SK-N-MC (cell line): ENCODE measurements around the gene OXTR.

Experiments
- DNase-seq: peaks from one replicate; pipeline ENCODE4 v3.0.0-alpha.2; 2011; ENCODE audit warnings: low read depth, low spot score
- H3K27ac ChIP-seq: fragments of 200-600 bp; sonication (generic); 2 replicates; pipeline ENCODE4 v1.5.1; 2016; ENCODE audit warnings: mixed run types
- H3K36me3 ChIP-seq: fragments of 200-600 bp; sonication (generic); 2 replicates; pipeline ENCODE4 v1.6.1; 2017; ENCODE audit warnings: antibody characterized with exemption, low read length, mixed read lengths; ENCODE audit not compliant: insufficient read depth
- H3K4me3 ChIP-seq: fragments of 200-600 bp; sonication (generic); 2 replicates; pipeline ENCODE4 v1.5.1; 2016
- H3K9ac ChIP-seq: fragments of 200-600 bp; sonication (generic); 2 replicates; pipeline ENCODE4 v1.8.0; 2017; ENCODE audit warnings: mixed run types, mixed read lengths; ENCODE audit not compliant: insufficient read length
- H3K9me3 ChIP-seq: fragments of 200-600 bp; sonication (generic); 2 replicates; pipeline ENCODE4 v1.6.1; 2017; ENCODE audit warnings: low read depth, mild to moderate bottlenecking, antibody characterized with exemption, low read length, moderate library complexity, mixed read lengths
- EZH2 ChIP-seq: fragments of 200-600 bp; sonication (generic); IDR thresholded peaks from one replicate; pipeline ENCODE4 v1.6.1; 2017; ENCODE audit warnings: antibody characterized with exemption
- FOXP2 ChIP-seq: optimal IDR thresholded peaks from 2 replicates; pipeline ENCODE3; 2011; ENCODE audit warnings: mild to moderate bottlenecking, moderate library complexity; ENCODE audit not compliant: insufficient read depth; ENCODE audit errors: extremely low read length, control extremely low read depth
- POLR2AphosphoS5 ChIP-seq: IDR thresholded peaks from 2 replicates; pipeline ENCODE4 v1.6.1; 2012; ENCODE audit warnings: mild to moderate bottlenecking, low read depth, low read length, borderline replicate concordance

The OXTR gene

DNA sequence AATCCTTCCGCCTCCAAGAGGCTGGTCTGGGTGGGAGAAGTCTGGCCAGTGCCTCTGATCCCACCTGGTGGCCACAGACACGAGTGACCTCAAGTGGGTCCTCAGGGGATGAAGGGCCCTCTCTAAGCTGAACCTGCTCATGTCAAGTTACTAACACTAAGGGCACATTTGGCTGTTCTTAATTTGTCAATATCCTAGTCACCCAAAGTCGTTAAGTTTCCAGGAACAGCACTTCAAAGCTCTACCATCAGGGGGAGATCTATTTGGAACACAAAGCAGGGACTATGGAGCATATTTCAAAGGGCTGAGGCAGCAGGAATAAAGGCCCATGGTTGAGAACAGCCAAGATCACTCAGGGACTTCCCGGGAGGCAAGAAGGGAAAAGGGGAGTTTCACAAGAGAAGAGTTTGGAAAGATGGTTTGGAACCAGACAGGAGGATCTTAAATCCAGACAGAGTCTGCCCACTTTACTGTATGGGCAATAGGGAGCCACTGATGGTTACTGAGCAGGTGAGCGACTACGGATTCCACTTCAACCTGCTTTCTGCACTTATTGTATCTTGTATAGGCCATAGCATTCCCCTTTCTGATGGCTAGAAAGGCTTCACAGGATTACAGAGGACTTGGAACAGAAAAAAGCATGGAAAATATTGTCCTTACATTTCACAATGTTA lies 13.7 kb downstream of the OXTR start:
- no peak overlapping the region for H3K27ac ChIP-seq
- no peak for DNase-seq
- no peaks in the 10 kb centered on the region for H3K9me3 ChIP-seq
- no peak for TF ChIP-seq POLR2AphosphoS5
- TF ChIP-seq EZH2 = no peak
- TF ChIP-seq FOXP2 = no peak
- no peak overlapping the region for H3K9ac ChIP-seq
- no peak overlapping the region for H3K4me3 ChIP-seq
- H3K36me3 ChIP-seq = no peaks in the 10 kb centered on the region

DNA sequence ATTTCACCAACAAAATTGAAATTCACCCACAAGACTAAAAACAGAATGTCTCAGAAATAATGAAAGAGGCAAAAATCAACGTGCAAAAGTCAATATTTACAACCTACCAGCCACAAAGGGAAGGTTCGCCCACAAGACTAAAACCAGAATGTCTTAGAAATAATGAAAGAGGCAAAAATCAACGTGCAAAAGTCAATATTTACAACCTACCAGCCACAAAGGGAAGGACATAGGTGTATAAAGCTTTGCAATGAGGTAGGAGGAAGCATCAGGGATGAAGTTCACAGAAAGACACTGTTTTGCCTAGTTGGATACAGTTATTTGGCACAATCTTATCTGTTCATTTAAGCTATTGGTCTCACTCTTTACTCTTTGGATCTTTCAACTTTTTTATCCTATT lies 14.3 kb downstream of the OXTR start:
- Histone ChIP-seq H3K9ac (no peak overlapping the region), H3K9me3 (no peaks in the 10 kb centered on the region), H3K4me3 (no peak overlapping the region), H3K27ac (no peak overlapping the region), H3K36me3 (no peaks in the 10 kb centered on the region)
- TF ChIP-seq EZH2 (no peak), FOXP2 (no peak), POLR2AphosphoS5 (no peak)
- DNase-seq = no peak

DNA sequence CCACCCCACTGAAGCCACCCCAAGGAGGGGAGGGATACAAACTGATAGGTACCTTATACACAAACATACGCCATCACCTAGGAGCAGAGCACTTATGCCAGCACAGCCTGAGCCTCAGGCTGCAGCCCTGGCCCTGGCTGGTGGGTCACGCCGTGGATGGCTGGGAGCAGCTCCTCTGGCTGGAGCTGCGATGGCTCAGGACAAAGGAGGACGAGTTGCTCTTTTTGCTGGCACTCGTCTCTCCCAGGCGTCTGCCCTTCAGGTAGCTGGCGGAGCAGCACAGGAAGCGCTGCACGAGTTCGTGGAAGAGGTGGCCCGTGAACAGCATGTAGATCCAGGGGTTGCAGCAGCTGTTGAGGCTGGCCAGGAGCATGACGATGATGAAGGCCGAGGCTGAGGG lies 16.6 kb downstream of the OXTR start:
- TF ChIP-seq EZH2 = no peak
- TF ChIP-seq POLR2AphosphoS5 = no peak
- no peak for TF ChIP-seq FOXP2
- no peak overlapping the region for H3K9ac ChIP-seq

DNA sequence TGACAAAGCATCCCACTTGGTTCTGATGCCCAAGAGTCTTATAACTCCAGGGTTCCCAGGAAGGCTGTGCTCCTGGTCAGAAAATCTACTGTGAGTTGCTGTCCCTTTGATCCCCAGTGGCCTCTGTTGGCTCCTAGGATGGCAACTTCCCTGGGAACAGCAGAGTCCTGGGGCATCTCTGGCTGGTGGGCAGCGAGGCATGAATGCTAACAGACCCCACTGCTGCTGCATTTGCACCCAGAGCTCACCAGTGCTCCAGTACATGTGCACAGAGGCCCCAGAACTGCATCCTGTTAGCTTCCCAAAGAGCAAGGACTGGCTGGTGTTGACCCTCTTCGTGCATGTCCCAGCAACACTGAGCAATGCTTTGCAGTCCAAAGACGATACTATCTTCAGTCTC lies 20.1 kb downstream of the OXTR start:
- Histone ChIP-seq H3K4me3 (no peak overlapping the region), H3K9me3 (no peaks in the 10 kb centered on the region), H3K9ac (no peak overlapping the region), H3K36me3 (no peaks in the 10 kb centered on the region), H3K27ac (no peak overlapping the region)
- no peak for TF ChIP-seq FOXP2
- no peak for TF ChIP-seq POLR2AphosphoS5
- no peak for TF ChIP-seq EZH2
- no peak for DNase-seq

More for the DNA sequence above, 16.6 kb downstream of the OXTR start:
- Histone ChIP-seq H3K27ac (no peak overlapping the region), H3K4me3 (no peak overlapping the region), H3K36me3 (no peaks in the 10 kb centered on the region), H3K9me3 (no peaks in the 10 kb centered on the region)
- no peak for DNase-seq

DNA sequence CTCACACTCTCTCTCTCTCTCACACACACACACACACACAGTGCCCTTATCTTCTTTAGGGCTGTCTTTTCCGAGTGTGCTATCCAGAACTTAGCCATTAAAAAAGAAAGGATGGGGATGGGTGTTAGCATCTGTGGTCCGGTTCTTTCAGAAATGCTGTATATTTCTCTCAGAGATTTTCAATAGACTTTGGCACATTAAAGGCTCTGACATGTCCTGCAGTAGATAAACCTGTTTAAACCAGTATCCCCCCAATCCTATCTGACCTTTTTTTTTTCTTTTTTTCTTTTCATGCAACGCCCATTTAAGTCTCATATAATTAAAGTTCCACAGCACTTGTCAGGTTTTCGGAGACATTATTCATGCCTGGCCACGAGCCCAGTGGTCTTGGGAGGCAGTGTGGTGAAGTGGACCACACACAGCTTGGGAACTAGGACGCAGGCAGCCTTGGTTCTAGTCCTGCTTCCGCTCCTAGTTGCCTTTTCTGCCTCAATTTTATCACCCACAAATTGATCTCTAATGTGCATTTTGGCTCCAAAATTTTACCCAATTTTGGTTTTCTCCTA lies 22.6 kb downstream of the OXTR start:
- TF ChIP-seq POLR2AphosphoS5 = no peak
- TF ChIP-seq EZH2 = no peak
- TF ChIP-seq FOXP2 = no peak
- DNase-seq = no peak
- Histone ChIP-seq H3K9ac (no peak overlapping the region), H3K36me3 (no peaks in the 10 kb centered on the region), H3K9me3 (no peaks in the 10 kb centered on the region), H3K4me3 (no peak overlapping the region), H3K27ac (no peak overlapping the region)

DNA sequence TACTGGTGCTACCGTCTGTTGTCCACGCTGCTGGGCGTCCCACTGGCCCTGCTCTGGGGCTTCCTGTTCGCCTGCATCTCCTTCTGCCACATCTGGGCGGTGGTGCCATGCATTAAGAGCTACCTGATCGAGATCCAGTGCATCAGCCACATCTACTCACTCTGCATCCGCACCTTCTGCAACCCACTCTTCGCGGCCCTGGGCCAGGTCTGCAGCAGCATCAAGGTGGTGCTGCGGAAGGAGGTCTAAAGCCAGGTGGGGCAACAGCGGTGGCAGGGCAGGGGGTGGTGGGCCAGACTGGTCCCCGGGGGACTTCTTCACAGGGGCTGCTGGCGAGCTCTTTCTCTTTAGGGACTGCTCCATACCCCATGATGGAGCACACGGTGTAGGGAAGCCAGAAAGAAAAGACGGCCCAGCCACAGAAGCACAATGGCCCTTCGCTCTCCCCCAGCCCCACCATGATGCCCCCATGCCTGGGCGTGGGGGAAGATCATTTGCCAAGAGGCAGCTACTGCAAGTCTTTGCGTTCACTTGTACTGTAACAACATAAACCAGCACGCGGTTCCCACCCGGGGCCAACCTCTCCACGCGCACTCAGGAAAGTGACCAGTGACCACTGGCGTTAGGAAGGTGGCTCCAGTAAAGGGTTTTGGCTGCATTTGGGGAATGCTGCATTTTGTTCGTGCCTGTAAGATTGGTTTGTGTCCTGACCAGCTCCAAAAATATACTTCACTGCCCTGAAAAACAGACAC lies 23.6 kb downstream of the OXTR start:
- Histone ChIP-seq H3K27ac (no peak overlapping the region), H3K9me3 (no peaks in the 10 kb centered on the region), H3K9ac (no peak overlapping the region), H3K4me3 (no peak overlapping the region), H3K36me3 (no peaks in the 10 kb centered on the region)
- TF ChIP-seq POLR2AphosphoS5 (no peak), FOXP2 (no peak), EZH2 (no peak)
- no peak for DNase-seq

DNA sequence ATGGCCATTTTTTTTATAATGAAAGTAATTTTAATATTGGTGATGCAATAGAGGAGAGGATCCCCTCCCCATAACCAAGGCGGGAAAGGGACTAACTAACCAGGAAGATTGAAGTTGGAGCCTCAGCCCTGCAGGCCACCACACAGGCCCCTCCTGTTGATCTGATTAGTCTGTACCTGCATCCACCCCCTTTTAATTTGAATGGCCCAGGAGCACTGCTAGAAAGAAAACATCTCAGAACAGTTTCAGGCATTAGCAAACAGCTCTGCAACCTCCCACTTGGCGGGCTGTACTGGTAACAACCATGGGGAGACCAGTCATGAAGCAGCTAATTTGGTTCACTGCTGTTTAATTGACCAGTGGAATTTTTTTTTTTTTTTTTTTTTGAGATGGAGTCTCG lies 25.5 kb downstream of the OXTR start:
- Histone ChIP-seq H3K36me3 (no peaks in the 10 kb centered on the region), H3K9me3 (no peaks in the 10 kb centered on the region), H3K9ac (no peak overlapping the region), H3K27ac (no peak overlapping the region), H3K4me3 (no peak overlapping the region)
- DNase-seq = no peak
- TF ChIP-seq POLR2AphosphoS5 = no peak
- no peak for TF ChIP-seq EZH2
- TF ChIP-seq FOXP2 = no peak

DNA sequence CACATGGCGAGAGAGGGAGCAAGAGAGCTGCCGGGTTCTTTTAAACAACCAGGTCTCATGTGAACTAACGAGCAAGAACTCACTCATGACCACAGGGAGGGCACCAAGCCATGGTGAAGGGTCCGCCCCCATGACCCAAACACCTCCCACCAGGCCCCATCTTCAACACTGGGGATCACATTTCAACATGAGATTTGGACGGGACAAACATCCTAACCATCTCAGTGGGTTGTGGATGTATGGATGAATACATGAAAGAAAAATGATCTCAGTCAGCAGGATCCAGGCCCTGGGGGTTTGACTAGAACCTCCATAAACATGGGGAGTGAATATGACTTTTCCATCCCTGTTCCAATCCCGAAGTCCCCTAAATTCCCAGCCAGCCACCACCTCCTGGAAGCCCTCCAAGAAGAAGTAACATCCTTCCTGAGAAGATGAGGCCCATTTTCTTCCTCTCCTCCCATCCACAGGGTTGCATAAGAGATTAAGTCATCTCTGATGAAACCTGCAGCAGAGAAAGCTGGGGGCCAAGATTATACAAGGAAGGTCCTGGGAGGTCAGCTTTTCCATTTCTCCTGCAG lies 26.3 kb downstream of the OXTR start:
- DNase-seq = no peak
- Histone ChIP-seq H3K9ac (no peak overlapping the region), H3K9me3 (no peaks in the 10 kb centered on the region), H3K36me3 (no peaks in the 10 kb centered on the region), H3K27ac (no peak overlapping the region), H3K4me3 (no peak overlapping the region)
- no peak for TF ChIP-seq FOXP2
